Measurements from ENCODE around the gene GABPB1. TPM values are rescaled to one million over a fixed set of nuclear protein-coding genes. Genes with fewer than 3 reads are reported as not detected.

Gene GABPB1
- total RNA-seq, 1 experiment from 2014 or later, result 45.0 TPM

DNA sequence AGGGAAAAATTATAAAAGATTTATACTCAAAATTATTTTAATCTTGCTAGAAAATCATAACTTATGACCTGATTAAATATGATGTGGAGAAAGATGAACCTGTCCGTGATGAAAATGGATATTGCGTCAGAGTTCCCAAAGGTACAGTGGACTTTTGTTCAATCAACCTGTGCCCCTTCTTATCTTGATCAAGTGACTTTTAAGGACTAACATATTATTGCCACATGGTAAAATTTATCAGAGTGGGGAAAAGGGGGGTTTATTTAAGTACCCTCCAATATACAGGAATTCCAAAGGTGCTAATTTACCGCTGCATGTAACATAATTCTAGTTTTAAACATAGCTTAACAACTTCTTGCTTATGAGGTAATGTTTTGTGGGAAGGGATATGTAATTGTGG lies 129.1 kb downstream of the GABPB1 start:
- no peak overlapping the region for H3K9ac ChIP-seq (ENCODE audit: extremely low read depth, insufficient read length, low read length)
- no peak overlapping the region for H4K91ac ChIP-seq (ENCODE audit: insufficient read length, low read depth, low read length)
- no CpG with 5 or more reads among the region's 3 CpGs for WGBS (ENCODE audit: extremely low coverage, insufficient read length, low lambda C conversion rate)
- no peak overlapping the region for H3K4ac ChIP-seq (ENCODE audit: low read depth, low read length)
- no peak overlapping the region for H3K56ac ChIP-seq (ENCODE audit: insufficient read length, low read depth, low read length)
- H3K23ac ChIP-seq (ENCODE audit: insufficient read length, low read depth, low read length), result no peak overlapping the region
- no peak overlapping the region for H2BK5ac ChIP-seq (ENCODE audit: insufficient read length, low read length)
- H3K79me1 ChIP-seq (ENCODE audit: insufficient read depth, low read depth, low read length, poor library complexity, severe bottlenecking), result no peaks in the 10 kb centered on the region
- no peak overlapping the region for H3K14ac ChIP-seq (ENCODE audit: insufficient read depth, low read length)
- H3K18ac ChIP-seq (ENCODE audit: insufficient read length, low read depth, low read length), result no peak overlapping the region
- no peaks in the 10 kb centered on the region for H3K27me3 ChIP-seq (ENCODE audit: insufficient read depth, low read length)
- H4K8ac ChIP-seq (replicated peaks; ENCODE audit: insufficient read length, low read depth, low read length), result no peak overlapping the region
- no peak overlapping the region for H3T11ph ChIP-seq (ENCODE audit: low read length)
- H3K27me3 Mint-ChIP-seq (ENCODE audit: low read depth), result no peaks in the 10 kb centered on the region
- H4K20me1 ChIP-seq (ENCODE audit: control insufficient read depth, insufficient read depth, insufficient read length), result no peaks in the 10 kb centered on the region
- H3K4me1 ChIP-seq (ENCODE audit: insufficient read depth, low read length), result no peaks in the 10 kb centered on the region
- DNase-seq, result no peak
- H2AFZ ChIP-seq (ENCODE audit: low read length), result no peak overlapping the region
- H3K36me3 Mint-ChIP-seq (ENCODE audit: insufficient read depth in 1 of 3, low read depth in 3 of 3), result no peaks in the 10 kb centered on the region; a peak in 2 of 7 replicates
- no peaks in the 10 kb centered on the region for H3K4me1 Mint-ChIP-seq
- no peak overlapping the region for H3K27ac ChIP-seq (ENCODE audit: insufficient read length, low read depth, low read length)
- no peak for TF ChIP-seq CTCF (conservative IDR thresholded peaks at IDR 0.05)
- no peak overlapping the region for H2BK15ac ChIP-seq (ENCODE audit: low read depth, low read length)
- H2BK120ac ChIP-seq (ENCODE audit: low read depth, low read length, poor library complexity, severe bottlenecking), result no peak overlapping the region
- H3K23me2 ChIP-seq (ENCODE audit: insufficient read length, low read depth, low read length, poor library complexity, severe bottlenecking), result no peaks in the 10 kb centered on the region
- H4K5ac ChIP-seq (ENCODE audit: insufficient read length, low read depth, low read length), result no peak overlapping the region
- H2BK20ac ChIP-seq (ENCODE audit: low read depth, low read length, poor library complexity, severe bottlenecking), result no peak overlapping the region
- H3K4me3 Mint-ChIP-seq, result no peak overlapping the region
- H2BK12ac ChIP-seq (ENCODE audit: insufficient read length, low read depth, low read length), result no peak overlapping the region
- no peaks in the 10 kb centered on the region for H3K9me3 Mint-ChIP-seq
- H3K79me2 ChIP-seq (ENCODE audit: insufficient read depth, low read length), result no peaks in the 10 kb centered on the region
- no peaks in the 10 kb centered on the region for H3K9me3 ChIP-seq (ENCODE audit: control insufficient read depth, low read depth, low read length)
- no peak overlapping the region for H3K27ac Mint-ChIP-seq
- no peak overlapping the region for H2AK5ac ChIP-seq (ENCODE audit: insufficient read length, low read length)
- H3K4me2 ChIP-seq (ENCODE audit: insufficient read depth, insufficient read length, low read length), result no peak overlapping the region

Other genes starting within 250 kb of the GABPB1 start
- gene ATP8B4, start 236.0 kb downstream of the GABPB1 start, total RNA-seq (2021), result 0.52 and 0.61 TPM in 2 replicates
- gene SLC27A2, start 173.0 kb downstream of the GABPB1 start, total RNA-seq (2021), result 6.2 and 7.0 TPM in 2 replicates
- gene HDC, start 89.5 kb downstream of the GABPB1 start, total RNA-seq (2021), result not detected in 2 replicates
- 64.4 and 67.1 TPM in 2 replicates for gene USP8, start 69.2 kb upstream of the GABPB1 start, total RNA-seq (2021)
- not detected in 2 replicates for gene USP50, start 191.5 kb upstream of the GABPB1 start, total RNA-seq (2021)